ENCODE data around the gene SDHD. TPM values are rescaled to one million over a fixed set of nuclear protein-coding genes. Genes with fewer than 3 reads are reported as not detected.

SDHD gene
- total RNA-seq, 2 experiments from 2014 or later, result 24.8 to 29.4 TPM

DNA sequence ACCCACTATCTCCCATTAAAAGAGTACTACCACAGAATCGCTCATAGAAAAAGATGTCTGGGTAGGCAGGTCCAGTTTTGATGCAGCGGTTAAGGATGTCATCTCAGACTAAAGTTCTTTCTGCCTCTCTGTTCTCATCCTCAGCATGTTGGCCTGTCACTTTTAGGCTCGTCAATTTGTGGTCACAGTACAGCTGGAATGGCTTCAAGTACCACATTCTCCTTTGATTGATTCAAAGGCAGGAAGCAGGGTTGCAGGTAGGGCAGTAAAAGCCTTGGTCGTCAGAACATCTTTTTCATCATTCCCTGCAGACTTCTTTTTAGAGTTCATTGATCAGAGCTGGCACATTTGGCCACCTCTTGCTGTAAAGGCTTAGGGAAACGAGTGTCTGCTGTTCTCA is 28.7 kb downstream of the SDHD start:
- no peak for DNase-seq
- H3K27ac Mint-ChIP-seq, result no peak overlapping the region

DNA sequence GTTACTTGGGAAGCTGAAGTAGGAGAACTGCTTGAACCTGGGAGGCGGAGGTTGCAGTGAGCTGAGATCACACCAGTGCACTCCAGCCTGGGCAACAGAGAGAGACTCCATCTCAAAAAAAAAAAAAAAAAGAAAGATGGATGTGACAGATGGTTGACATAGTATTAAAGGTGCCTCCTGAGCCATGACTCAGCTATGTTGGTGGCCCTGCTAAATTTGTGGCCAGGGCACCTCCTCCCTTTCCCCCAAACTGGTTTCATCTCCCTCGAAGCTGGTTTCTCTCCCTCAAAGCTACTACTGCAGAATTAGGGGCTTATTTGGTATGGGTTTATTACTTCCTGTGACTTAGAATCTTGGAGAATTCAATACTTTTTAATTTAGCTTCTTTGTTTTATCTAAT is 31.5 kb downstream of the SDHD start:
- H3K36me3 Mint-ChIP-seq (ENCODE audit: low read depth), result no peaks in the 10 kb centered on the region
- no peak overlapping the region for H3K27ac Mint-ChIP-seq
- no peaks in the 10 kb centered on the region for H3K4me1 Mint-ChIP-seq (ENCODE audit: low read depth)
- H3K27me3 Mint-ChIP-seq, result no peaks in the 10 kb centered on the region
- DNase-seq (no peak), ATAC-seq (ENCODE audit: poor library complexity) (no peak)
- CTCF ChIA-PET, result no interaction called here
- H3K27ac ChIP-seq (ENCODE audit: low read depth in 1 of 2, low read length in 2 of 2), result no peak overlapping the region
- H3K4me3 ChIP-seq (ENCODE audit: low read length), result no peak overlapping the region
- no peaks in the 10 kb centered on the region for H3K9me3 ChIP-seq (ENCODE audit: control insufficient read depth in 1 of 2, insufficient read depth in 1 of 2, low read length in 2 of 2)
- H3K36me3 ChIP-seq (ENCODE audit: insufficient read depth, low read length), result no peaks in the 10 kb centered on the region
- TF ChIP-seq, protein P1, sequence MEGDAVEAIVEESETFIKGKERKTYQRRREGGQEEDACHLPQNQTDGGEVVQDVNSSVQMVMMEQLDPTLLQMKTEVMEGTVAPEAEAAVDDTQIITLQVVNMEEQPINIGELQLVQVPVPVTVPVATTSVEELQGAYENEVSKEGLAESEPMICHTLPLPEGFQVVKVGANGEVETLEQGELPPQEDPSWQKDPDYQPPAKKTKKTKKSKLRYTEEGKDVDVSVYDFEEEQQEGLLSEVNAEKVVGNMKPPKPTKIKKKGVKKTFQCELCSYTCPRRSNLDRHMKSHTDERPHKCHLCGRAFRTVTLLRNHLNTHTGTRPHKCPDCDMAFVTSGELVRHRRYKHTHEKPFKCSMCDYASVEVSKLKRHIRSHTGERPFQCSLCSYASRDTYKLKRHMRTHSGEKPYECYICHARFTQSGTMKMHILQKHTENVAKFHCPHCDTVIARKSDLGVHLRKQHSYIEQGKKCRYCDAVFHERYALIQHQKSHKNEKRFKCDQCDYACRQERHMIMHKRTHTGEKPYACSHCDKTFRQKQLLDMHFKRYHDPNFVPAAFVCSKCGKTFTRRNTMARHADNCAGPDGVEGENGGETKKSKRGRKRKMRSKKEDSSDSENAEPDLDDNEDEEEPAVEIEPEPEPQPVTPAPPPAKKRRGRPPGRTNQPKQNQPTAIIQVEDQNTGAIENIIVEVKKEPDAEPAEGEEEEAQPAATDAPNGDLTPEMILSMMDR (IDR thresholded peaks at IDR 0.05), result no peak
- H3K4me1 ChIP-seq (ENCODE audit: insufficient read depth, low read length), result no peaks in the 10 kb centered on the region
- no peaks in the 10 kb centered on the region for H3K9me3 Mint-ChIP-seq
- intact Hi-C loops (cut with DNase I, micrococcal nuclease), result no loop called here
- POLR2A ChIA-PET, result no interaction called here
- no peak overlapping the region for H3K4me3 Mint-ChIP-seq
- no peaks in the 10 kb centered on the region for H3K27me3 ChIP-seq (ENCODE audit: control insufficient read depth in 1 of 2, insufficient read depth in 2 of 2, low read length in 2 of 2)

More for the DNA sequence above, 28.7 kb downstream of the SDHD start:
- ChIA-PET CTCF (no interaction called here), POLR2A (no interaction called here)
- Histone ChIP-seq H3K36me3 (ENCODE audit: insufficient read depth, low read length) (no peaks in the 10 kb centered on the region), H3K4me1 (ENCODE audit: insufficient read depth, low read length) (no peaks in the 10 kb centered on the region), H3K27me3 (ENCODE audit: control insufficient read depth in 1 of 2, insufficient read depth in 2 of 2, low read length in 2 of 2) (no peaks in the 10 kb centered on the region), H3K9me3 (ENCODE audit: control insufficient read depth in 1 of 2, insufficient read depth in 1 of 2, low read length in 2 of 2) (no peaks in the 10 kb centered on the region), H3K4me3 (ENCODE audit: low read length) (no peak overlapping the region), H3K27ac (ENCODE audit: low read depth in 1 of 2, low read length in 2 of 2) (no peak overlapping the region)
- Mint-ChIP-seq H3K27me3 (no peaks in the 10 kb centered on the region), H3K36me3 (ENCODE audit: low read depth) (no peaks in the 10 kb centered on the region), H3K9me3 (no peaks in the 10 kb centered on the region), H3K4me1 (ENCODE audit: low read depth) (no peaks in the 10 kb centered on the region), H3K4me3 (no peak overlapping the region)
- intact Hi-C loops (cut with DNase I, micrococcal nuclease), result no loop called here
- ATAC-seq (ENCODE audit: poor library complexity), result no peak
- TF ChIP-seq, protein P1 (IDR thresholded peaks at IDR 0.05), result no peak

DNA sequence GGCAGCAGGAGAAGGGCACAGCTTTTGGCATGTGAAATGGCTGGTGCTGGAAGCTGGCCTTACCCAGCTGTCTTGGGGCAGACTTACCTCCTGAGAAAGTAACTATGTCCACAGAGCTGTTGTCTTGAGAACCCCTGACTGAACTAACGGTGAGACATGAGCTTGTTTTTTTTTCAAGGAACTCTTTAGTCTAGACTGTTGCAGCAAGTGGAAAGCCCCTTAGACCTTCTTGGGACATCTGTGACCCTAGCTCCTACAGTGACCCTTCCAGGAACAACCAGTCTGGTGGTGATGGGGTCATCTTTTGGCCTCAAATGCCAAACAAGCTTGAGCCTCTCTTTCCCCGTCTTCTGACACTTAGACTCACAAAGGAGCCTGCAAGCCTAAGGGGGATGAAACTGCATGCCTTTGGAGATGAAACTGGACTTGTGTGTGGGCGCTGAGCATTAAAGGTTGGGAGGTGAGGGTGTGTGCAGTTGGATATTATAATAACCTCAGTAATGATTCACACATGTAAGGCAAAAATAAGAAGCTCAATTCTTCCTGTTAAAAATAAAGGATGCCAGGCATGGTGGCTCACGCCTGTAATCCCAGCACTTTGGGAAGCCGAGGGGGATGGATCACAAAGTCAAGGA is 35.4 kb downstream of the SDHD start:
- Mint-ChIP-seq H3K4me3 (no peak overlapping the region), H3K27ac (no peak overlapping the region), H3K27me3 (no peaks in the 10 kb centered on the region), H3K36me3 (ENCODE audit: low read depth) (no peaks in the 10 kb centered on the region), H3K4me1 (ENCODE audit: low read depth) (no peaks in the 10 kb centered on the region), H3K9me3 (no peaks in the 10 kb centered on the region)
- Histone ChIP-seq H3K4me1 (ENCODE audit: insufficient read depth, low read length) (no peaks in the 10 kb centered on the region), H3K4me3 (ENCODE audit: low read length) (no peak overlapping the region), H3K27ac (ENCODE audit: low read depth in 1 of 2, low read length in 2 of 2) (no peak overlapping the region), H3K36me3 (ENCODE audit: insufficient read depth, low read length) (no peaks in the 10 kb centered on the region), H3K9me3 (ENCODE audit: control insufficient read depth in 1 of 2, insufficient read depth in 1 of 2, low read length in 2 of 2) (no peaks in the 10 kb centered on the region), H3K27me3 (ENCODE audit: control insufficient read depth in 1 of 2, insufficient read depth in 2 of 2, low read length in 2 of 2) (no peaks in the 10 kb centered on the region)
- ChIA-PET POLR2A (no interaction called here), CTCF (no interaction called here)
- DNase-seq (peak in 1 of 14 experiments; percentile 18), ATAC-seq (ENCODE audit: poor library complexity) (no peak)
- TF ChIP-seq, protein P1 (IDR thresholded peaks at IDR 0.05), result no peak
- intact Hi-C loops (cut with DNase I, micrococcal nuclease), result no loop called here
